ENCODE data around the gene TRIL.

TRIL gene

GRCh38 chr7:28979776-28980175, 21.6 kb upstream of the TRIL start:
- H3K4me1 ChIP-seq (ENCODE audit: control insufficient read depth, insufficient read depth, low read length) = peaks cover 7% of the 10 kb centered on the region
- H3K27me3 ChIP-seq (ENCODE audit: control insufficient read depth, insufficient read depth, low read length) = no peaks in the 10 kb centered on the region
- no peak overlapping the region for H3K9ac ChIP-seq (ENCODE audit: low read depth, low read length)
- no peak overlapping the region for H3K4me3 ChIP-seq (ENCODE audit: low read depth, low read length)
- no peaks in the 10 kb centered on the region for H3K9me3 ChIP-seq (ENCODE audit: control insufficient read depth, insufficient read depth, low read length)
- H3K36me3 ChIP-seq (ENCODE audit: control insufficient read depth, insufficient read depth, low read length) = no peaks in the 10 kb centered on the region

DNA sequence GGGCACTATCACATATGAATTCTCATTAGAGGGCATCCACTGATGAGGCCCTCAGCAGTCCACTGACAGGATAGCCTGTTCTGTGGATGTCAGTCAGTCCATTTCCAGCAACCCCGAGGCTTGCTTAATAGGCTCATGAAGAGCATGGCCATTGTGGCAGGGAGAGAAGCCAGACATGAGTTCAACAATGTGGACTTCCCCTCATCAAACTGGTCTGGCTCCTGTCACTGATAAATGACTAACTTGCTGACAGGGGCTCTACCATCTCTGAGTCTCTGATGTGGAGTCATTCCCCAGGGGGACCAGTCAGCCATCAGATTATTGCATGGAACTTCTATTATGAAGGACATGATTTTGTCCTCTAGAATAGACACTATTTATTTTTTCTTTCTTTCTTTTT, 19.8 kb upstream of the TRIL start:
- H3K9me3 ChIP-seq (ENCODE audit: control insufficient read depth, insufficient read depth, low read length) = no peaks in the 10 kb centered on the region
- no peak overlapping the region for H3K9ac ChIP-seq (ENCODE audit: low read depth, low read length)
- no peaks in the 10 kb centered on the region for H3K36me3 ChIP-seq (ENCODE audit: control insufficient read depth, insufficient read depth, low read length)
- H3K4me1 ChIP-seq (ENCODE audit: control insufficient read depth, insufficient read depth, low read length) = peaks cover 7% of the 10 kb centered on the region
- no peaks in the 10 kb centered on the region for H3K27me3 ChIP-seq (ENCODE audit: control insufficient read depth, insufficient read depth, low read length)
- no peak overlapping the region for H3K4me3 ChIP-seq (ENCODE audit: low read depth, low read length)

DNA sequence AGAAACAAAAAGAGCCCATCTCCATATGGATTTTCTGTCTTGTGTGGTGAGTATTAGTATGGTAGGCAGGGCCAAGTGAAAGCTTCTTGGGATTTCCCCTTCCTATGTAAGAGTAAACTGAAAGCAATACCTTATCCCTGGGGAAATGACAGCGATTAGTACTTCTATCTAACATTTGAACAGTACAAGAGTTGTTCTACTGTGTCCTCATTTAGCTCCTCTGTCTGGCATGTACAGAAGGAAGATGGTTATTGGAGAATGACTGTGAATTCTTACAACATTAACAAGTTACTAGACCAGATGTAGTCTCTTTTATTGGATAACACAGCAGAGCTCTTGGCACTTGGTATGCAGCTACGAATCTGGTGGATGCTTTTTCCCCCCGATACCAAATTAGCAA, 17.9 kb upstream of the TRIL start:
- Histone ChIP-seq H3K36me3 (ENCODE audit: control insufficient read depth, insufficient read depth, low read length) (no peaks in the 10 kb centered on the region), H3K4me3 (ENCODE audit: low read depth, low read length) (no peak overlapping the region), H3K4me1 (ENCODE audit: control insufficient read depth, insufficient read depth, low read length) (peaks cover 7% of the 10 kb centered on the region), H3K27me3 (ENCODE audit: control insufficient read depth, insufficient read depth, low read length) (no peaks in the 10 kb centered on the region), H3K9me3 (ENCODE audit: control insufficient read depth, insufficient read depth, low read length) (no peaks in the 10 kb centered on the region), H3K9ac (ENCODE audit: low read depth, low read length) (no peak overlapping the region)

- no peak overlapping the region for H3K9ac ChIP-seq (ENCODE audit: low read depth, low read length)
- no peaks in the 10 kb centered on the region for H3K36me3 ChIP-seq (ENCODE audit: control insufficient read depth, insufficient read depth, low read length)
- no peaks in the 10 kb centered on the region for H3K9me3 ChIP-seq (ENCODE audit: control insufficient read depth, insufficient read depth, low read length)
- H3K27me3 ChIP-seq (ENCODE audit: control insufficient read depth, insufficient read depth, low read length) = no peaks in the 10 kb centered on the region
- no peaks in the 10 kb centered on the region for H3K4me1 ChIP-seq (ENCODE audit: control insufficient read depth, insufficient read depth, low read length)
- no peak overlapping the region for H3K4me3 ChIP-seq (ENCODE audit: low read depth, low read length)
These were observed 15.5 kb upstream of the TRIL start for GRCh38 chr7:28973591-28973990.

DNA sequence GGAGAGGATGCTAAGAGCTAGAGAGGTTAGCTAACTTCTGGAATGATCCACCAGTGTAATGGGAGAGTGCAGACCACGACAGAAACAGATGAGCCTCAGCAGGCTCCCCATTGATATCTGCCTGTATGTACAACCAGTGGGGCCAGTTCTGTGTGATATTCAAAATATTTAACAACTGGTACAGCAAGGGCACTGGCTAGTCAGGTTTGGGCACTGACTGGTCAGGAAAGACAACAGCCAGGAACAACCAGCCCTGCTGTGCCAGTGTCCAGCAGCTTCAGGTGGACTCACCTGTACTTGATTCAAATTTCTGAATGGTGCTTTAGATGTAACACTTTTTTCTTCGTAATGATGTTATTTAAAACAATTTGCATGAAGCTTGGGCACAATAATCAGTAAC, 5.9 kb upstream of the TRIL start:
- no peak overlapping the region for H3K9ac ChIP-seq (ENCODE audit: low read depth, low read length)
- peaks cover 6% of the 10 kb centered on the region for H3K4me1 ChIP-seq (ENCODE audit: control insufficient read depth, insufficient read depth, low read length)
- H3K36me3 ChIP-seq (ENCODE audit: control insufficient read depth, insufficient read depth, low read length) = no peaks in the 10 kb centered on the region
- no peak overlapping the region for H3K4me3 ChIP-seq (ENCODE audit: low read depth, low read length)
- H3K27me3 ChIP-seq (ENCODE audit: control insufficient read depth, insufficient read depth, low read length) = peaks cover 18% of the 10 kb centered on the region
- H3K9me3 ChIP-seq (ENCODE audit: control insufficient read depth, insufficient read depth, low read length) = no peaks in the 10 kb centered on the region

DNA sequence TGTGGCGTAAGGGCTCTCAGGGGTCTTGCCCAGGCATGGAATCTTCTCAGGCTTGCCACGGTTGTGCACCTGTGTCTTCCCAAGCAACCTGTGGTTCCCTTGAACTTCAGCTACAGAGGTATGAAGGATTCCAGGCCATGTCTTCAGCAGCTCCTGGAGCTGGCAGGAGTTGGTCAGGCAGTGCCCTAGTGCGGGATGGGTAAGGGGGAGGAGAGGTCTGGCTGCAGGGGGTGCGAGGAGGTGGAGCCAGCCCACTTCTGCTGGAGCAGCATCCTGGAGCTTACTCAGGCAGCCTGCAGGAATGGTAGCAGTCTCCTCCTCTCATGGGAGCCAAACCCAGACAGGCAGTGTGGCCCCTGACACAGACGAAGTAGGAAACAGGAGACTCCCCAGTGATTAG, 3.8 kb upstream of the TRIL start:
- Histone ChIP-seq H3K9me3 (ENCODE audit: control insufficient read depth, insufficient read depth, low read length) (no peaks in the 10 kb centered on the region), H3K4me3 (ENCODE audit: low read depth, low read length) (no peak overlapping the region), H3K9ac (ENCODE audit: low read depth, low read length) (no peak overlapping the region), H3K36me3 (ENCODE audit: control insufficient read depth, insufficient read depth, low read length) (no peaks in the 10 kb centered on the region), H3K27me3 (ENCODE audit: control insufficient read depth, insufficient read depth, low read length) (peaks cover 39% of the 10 kb centered on the region), H3K4me1 (ENCODE audit: control insufficient read depth, insufficient read depth, low read length) (peaks cover 8% of the 10 kb centered on the region)

GRCh38 chr7:28960071-28960840, 2.1 kb upstream of the TRIL start:
- no peaks in the 10 kb centered on the region for H3K36me3 ChIP-seq (ENCODE audit: control insufficient read depth, insufficient read depth, low read length)
- H3K4me1 ChIP-seq (ENCODE audit: control insufficient read depth, insufficient read depth, low read length) = peaks cover 8% of the 10 kb centered on the region
- H3K9ac ChIP-seq (ENCODE audit: low read depth, low read length) = no peak overlapping the region
- peaks cover 49% of the 10 kb centered on the region for H3K27me3 ChIP-seq (ENCODE audit: control insufficient read depth, insufficient read depth, low read length)
- H3K4me3 ChIP-seq (ENCODE audit: low read depth, low read length) = no peak overlapping the region
- no peaks in the 10 kb centered on the region for H3K9me3 ChIP-seq (ENCODE audit: control insufficient read depth, insufficient read depth, low read length)

- Histone ChIP-seq H3K9me3 (ENCODE audit: control insufficient read depth, insufficient read depth, low read length) (no peaks in the 10 kb centered on the region), H3K36me3 (ENCODE audit: control insufficient read depth, insufficient read depth, low read length) (no peaks in the 10 kb centered on the region), H3K4me1 (ENCODE audit: control insufficient read depth, insufficient read depth, low read length) (peaks cover 8% of the 10 kb centered on the region), H3K27me3 (ENCODE audit: control insufficient read depth, insufficient read depth, low read length) (peaks cover 49% of the 10 kb centered on the region), H3K4me3 (ENCODE audit: low read depth, low read length) (peak overlapping the region; percentile 69), H3K9ac (ENCODE audit: low read depth, low read length) (no peak overlapping the region)
These were observed 834 bp upstream of the TRIL start for GRCh38 chr7:28958980-28959347.

DNA sequence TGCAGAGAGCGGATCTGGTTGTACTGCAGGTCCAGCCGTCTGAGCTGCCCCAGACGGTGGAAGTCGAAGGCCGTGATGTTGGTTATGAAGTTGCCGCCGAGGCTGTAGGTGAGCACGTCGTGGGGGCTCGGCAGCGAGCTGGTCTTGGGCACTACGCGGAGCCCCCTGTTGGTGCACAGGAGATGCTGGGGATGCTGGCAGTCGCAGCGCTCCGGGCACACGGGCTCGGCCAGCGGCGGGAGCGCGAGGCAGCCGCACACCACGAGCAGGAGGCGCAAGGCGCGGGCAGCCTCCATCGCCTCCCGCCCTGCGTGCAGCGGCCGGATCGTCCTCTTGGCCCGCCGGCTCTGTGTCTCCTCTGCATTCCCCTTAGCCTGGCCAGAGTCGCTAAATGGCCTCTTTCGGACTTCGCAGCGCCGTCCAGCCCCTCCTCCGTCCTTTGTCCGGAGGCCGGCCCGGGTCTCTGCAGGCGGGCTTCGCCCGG, 337 bp downstream of the TRIL start:
- H3K9me3 ChIP-seq (ENCODE audit: control insufficient read depth, insufficient read depth, low read length) = no peaks in the 10 kb centered on the region
- H3K4me1 ChIP-seq (ENCODE audit: control insufficient read depth, insufficient read depth, low read length) = peaks cover 8% of the 10 kb centered on the region
- no peaks in the 10 kb centered on the region for H3K36me3 ChIP-seq (ENCODE audit: control insufficient read depth, insufficient read depth, low read length)
- peak overlapping the region; percentile 69 for H3K4me3 ChIP-seq (ENCODE audit: low read depth, low read length)
- H3K27me3 ChIP-seq (ENCODE audit: control insufficient read depth, insufficient read depth, low read length) = peaks cover 49% of the 10 kb centered on the region
- no peak overlapping the region for H3K9ac ChIP-seq (ENCODE audit: low read depth, low read length)

DNA sequence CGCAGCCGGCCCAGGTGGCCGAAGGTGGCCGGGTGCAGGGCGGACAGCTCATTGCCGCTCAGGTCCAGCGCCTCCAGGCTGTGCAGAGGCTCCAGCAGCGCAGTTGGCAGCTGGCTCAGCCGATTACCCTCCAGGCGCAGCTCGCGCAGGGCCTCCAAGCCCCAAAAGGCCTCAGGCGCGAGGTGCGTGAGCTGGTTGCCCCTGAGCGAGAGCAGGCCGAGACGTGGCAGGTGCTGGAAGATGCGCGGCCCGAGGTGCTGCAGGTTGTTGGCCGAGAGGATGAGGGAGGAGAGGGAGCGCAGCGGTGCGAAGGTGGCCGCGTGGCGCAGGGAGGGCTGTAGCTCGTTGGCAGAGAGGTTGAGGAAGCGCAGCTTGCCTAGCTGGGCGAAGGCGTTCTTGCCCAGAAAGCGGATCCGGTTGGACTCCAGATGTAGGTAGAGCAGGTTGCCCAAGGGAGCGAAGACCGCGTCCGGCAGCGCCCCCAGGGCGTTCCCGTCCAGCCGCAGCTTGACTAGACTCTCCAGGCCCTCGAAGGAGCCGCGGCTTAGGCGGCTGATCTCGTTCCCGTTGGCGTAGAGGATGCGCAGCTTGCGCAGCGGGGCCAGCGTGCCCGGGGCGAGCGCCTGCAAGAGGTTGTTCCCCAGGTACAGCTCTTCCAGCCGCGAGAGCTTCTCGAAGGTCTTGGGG, 923 bp downstream of the TRIL start:
- Histone ChIP-seq H3K27me3 (ENCODE audit: control insufficient read depth, insufficient read depth, low read length) (peaks cover 49% of the 10 kb centered on the region), H3K36me3 (ENCODE audit: control insufficient read depth, insufficient read depth, low read length) (no peaks in the 10 kb centered on the region), H3K4me3 (ENCODE audit: low read depth, low read length) (peak overlapping the region; percentile 69), H3K9me3 (ENCODE audit: control insufficient read depth, insufficient read depth, low read length) (no peaks in the 10 kb centered on the region), H3K4me1 (ENCODE audit: control insufficient read depth, insufficient read depth, low read length) (peaks cover 5% of the 10 kb centered on the region), H3K9ac (ENCODE audit: low read depth, low read length) (no peak overlapping the region)

GRCh38 chr7:28956608-28957063, 1.5 kb downstream of the TRIL start:
- H3K36me3 ChIP-seq (ENCODE audit: control insufficient read depth, insufficient read depth, low read length) = no peaks in the 10 kb centered on the region
- peaks cover 49% of the 10 kb centered on the region for H3K27me3 ChIP-seq (ENCODE audit: control insufficient read depth, insufficient read depth, low read length)
- H3K4me3 ChIP-seq (ENCODE audit: low read depth, low read length) = peak overlapping the region; percentile 69
- H3K4me1 ChIP-seq (ENCODE audit: control insufficient read depth, insufficient read depth, low read length) = peaks cover 3% of the 10 kb centered on the region
- H3K9ac ChIP-seq (ENCODE audit: low read depth, low read length) = no peak overlapping the region
- no peaks in the 10 kb centered on the region for H3K9me3 ChIP-seq (ENCODE audit: control insufficient read depth, insufficient read depth, low read length)

Data from iPS-15b (cell line).